D721Med (cell line): Measurements from ENCODE around the gene ADAMTS6.

Experiments used
- DNase-seq: peaks from one replicate; pipeline ENCODE4 v3.0.0; 2011; ENCODE audit warnings: low spot score; ENCODE audit not compliant: insufficient read length
- FAIRE-seq: peaks from 2 replicates; lab custom pipeline; 2011; peaks lifted over from hg19 to GRCh38; lab: Jason Lieb, UNC
- TF ChIP-seq, protein P1 (sequence below): IDR thresholded peaks from 2 replicates; pipeline ENCODE4 v1.5.1; 2012; ENCODE audit warnings: mild to moderate bottlenecking, control low read depth; ENCODE audit not compliant: insufficient read depth; ENCODE audit errors: missing control alignments

Gene ADAMTS6

GRCh38 chr5:65103756-65104440 lies 377.8 kb downstream of the ADAMTS6 start:
- FAIRE-seq (no peak), DNase-seq (no peak)
- TF ChIP-seq, protein P1, sequence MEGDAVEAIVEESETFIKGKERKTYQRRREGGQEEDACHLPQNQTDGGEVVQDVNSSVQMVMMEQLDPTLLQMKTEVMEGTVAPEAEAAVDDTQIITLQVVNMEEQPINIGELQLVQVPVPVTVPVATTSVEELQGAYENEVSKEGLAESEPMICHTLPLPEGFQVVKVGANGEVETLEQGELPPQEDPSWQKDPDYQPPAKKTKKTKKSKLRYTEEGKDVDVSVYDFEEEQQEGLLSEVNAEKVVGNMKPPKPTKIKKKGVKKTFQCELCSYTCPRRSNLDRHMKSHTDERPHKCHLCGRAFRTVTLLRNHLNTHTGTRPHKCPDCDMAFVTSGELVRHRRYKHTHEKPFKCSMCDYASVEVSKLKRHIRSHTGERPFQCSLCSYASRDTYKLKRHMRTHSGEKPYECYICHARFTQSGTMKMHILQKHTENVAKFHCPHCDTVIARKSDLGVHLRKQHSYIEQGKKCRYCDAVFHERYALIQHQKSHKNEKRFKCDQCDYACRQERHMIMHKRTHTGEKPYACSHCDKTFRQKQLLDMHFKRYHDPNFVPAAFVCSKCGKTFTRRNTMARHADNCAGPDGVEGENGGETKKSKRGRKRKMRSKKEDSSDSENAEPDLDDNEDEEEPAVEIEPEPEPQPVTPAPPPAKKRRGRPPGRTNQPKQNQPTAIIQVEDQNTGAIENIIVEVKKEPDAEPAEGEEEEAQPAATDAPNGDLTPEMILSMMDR: no peak

GRCh38 chr5:65102976-65103711 lies 378.6 kb downstream of the ADAMTS6 start:
- FAIRE-seq: no peak
- DNase-seq: no peak
- TF ChIP-seq, protein P1: no peak

DNA sequence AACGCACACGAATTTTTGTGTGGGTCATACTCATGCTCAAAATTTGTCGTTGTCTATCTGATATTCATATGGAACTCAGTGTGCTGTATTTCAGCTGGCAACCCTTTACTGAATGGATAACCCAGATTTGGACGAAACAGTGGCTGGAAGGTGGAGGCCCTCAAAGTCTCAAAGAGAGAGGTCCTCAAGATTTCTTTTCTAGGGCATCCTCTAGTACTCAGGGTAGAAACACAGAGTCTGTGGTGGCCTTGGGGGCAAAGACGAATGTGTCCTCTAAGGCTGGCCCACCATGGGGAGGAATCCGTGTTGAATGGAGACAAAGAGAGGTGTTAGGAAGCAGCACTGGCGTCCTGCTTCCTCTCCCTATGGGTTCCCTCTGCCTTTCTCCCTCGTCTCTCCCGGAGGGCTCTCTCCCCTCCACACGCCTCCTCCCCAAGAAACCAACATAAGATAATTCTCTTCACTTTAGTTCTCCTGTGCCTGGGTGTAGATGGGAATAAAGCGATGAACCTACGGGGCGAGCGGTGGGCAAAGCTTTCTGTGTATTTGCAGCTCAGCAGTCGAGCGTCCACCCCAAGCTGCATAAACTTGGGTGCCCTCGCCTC lies 379.2 kb downstream of the ADAMTS6 start:
- FAIRE-seq: no peak
- no peak for DNase-seq
- TF ChIP-seq, protein P1: no peak

DNA sequence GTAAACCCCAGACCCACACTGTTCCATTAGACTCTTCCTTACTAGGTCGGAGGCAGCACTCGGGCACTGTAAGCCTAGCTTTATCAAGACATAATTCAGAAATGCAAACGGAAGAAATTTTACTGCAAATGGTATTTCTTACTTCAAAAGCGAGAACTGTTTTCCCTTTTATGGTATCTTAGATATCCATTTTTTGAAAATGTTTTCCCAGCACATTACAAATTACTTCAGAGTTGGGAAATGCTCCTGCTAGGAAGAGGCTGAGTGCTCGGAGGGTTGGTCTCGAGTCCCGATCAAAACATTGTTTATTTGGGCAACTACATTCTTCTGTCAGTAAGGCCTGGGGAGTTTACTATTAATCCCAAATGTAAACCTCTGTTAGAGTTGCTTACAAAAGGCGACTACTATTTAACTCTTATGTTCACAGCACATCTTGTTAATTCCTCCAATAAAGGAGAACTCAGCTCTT lies 380.1 kb downstream of the ADAMTS6 start:
- TF ChIP-seq, protein P1: no peak
- FAIRE-seq: no peak
- no peak for DNase-seq

DNA sequence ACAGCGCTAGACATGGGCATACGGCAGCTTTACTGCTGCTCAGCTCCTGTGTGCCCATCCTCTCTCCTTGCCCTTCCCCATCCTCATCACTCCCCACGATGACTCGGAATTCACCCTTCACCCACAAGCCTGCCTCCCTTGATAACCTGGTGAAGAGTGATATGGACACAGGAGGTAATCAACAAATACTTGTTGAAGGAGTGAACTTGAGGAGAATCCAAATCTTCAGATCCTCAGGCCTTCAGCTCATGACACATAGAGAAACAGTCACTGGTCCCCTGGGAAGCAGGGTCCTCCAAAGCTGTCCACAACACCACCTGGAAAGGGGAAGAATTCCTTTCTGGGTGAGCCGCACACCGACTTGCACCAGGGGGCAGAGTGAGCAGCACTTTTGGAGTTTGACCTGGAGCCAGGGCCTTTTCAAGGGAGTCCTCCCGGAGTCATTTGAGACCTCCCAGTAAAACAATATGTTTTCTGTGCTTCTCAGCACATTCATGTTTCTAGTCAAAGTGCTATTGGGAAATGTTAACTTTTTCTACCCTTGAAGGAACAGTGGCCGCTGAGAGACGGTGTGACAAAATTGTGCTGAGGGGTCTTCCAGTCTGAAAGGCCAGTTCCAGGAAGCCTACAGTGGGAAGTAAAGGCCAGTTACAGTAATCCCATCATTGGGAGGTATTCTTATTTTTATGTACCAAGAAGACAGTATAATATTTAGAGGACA lies 380.6 kb downstream of the ADAMTS6 start:
- DNase-seq (no peak), FAIRE-seq (no peak)
- TF ChIP-seq, protein P1: peak; percentile 56
